HG03521 (cell line): ENCODE results near the gene TCAP.
A peak's percentile ranks its signal among the peaks of the same experiment; 100 is the strongest.

Experiments used
- ATAC-seq: cut with Tn5 transposase; IDR thresholded peaks from one replicate; pipeline ENCODE4 v1.9.1; 2021; ENCODE audit warnings: mild to moderate bottlenecking, moderate library complexity; ENCODE audit not compliant: unreplicated experiment

The TCAP gene

DNA sequence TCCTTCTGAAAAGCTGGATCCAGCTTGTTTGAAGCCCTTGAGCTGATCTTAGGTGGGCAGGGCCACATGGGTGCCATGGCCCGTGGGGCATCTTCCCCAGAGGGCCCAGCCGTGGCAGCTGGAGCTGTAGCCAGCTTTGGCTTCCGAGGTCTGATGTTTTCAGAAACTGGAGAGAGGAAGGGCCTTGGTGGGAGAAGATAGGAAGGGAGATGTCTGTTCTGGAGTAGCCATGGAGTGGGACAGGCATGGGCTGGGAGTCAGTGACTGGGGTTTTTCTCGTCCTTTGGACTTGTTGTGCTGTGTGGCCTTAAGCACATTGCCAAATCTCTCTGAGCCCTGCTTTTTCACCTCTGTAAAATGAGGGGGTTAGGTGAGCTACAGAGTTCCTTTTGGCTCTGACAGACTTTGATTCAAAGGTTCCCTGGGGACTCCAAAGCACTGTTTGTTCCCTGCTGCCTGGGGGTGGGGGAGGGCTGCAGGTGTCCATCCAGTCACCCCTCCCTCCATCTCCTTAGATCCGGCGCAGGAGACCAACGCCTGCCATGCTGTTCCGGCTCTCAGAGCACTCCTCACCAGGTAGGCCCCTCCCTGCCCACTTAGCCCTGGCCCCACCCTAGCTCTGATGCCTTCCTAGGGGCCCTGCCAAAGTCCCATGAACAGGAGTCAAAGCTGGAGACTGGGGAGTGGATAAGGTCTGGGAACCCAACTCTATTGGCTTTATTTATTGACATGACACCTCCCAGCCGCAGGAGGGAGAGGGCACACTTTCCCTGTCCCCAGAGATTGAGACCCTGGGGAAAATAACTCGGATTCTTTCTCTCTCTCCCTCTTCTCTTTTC is 36.3 kb upstream of the TCAP start:
- ATAC-seq = no peak

DNA sequence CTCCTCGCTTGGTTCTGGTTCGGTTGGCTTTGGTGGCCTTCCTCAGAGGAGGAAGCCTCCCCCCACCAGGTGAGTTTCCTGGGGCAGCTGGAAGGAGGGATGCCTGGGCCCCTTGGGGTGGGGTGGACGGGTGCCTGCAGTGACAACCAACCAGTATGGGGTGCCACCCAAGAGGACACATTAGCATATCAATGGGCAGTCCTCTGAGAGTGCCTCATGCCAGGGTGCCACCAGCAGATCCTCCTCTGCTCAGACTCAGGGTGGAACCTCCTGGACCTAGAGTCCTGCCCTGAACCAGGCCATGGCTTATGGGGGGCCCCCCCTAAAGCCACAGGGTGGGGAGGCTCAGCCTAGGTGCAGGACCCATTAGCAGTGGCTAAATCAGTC is 35.7 kb upstream of the TCAP start:
- no peak for ATAC-seq

DNA sequence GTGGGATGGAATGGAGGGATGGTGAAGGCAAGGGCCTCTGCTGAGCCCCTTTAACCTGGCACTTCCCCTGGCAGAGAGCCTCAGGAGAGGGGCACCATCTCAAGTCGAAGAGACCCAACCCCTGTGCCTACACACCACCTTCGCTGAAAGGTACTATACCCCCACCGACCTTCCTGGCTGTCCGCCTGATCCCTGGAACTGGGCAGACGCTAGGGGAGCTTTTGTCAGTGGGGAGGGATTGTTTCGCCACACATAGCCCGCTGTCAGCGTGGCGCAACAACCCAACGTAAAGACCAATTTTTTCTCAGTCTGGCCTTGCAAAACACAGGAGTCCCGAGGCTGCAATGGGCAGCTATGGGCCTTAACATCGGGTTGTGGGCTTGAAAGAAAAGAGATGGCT is 35.3 kb upstream of the TCAP start:
- no peak for ATAC-seq

DNA sequence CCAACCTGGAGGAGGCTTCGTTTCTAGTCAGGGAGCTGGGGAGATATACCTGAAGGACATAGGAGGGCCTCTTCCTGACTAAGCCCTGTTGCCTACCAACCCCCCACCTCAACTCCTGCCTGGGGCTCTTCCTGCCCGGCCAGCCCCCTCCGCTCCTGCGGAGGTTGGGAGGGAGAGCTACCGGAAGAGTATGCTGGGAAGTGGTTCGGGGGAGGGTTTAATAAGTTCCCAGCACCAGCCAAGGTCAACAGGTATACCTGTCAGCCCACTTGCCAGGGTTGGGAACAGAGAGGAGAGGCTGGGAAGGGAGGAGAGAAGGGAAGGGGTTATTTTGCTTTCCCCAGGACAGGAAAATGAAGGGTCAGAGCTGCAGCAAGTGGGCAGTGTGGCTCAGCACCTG is 33.7 kb upstream of the TCAP start:
- ATAC-seq = no peak

DNA sequence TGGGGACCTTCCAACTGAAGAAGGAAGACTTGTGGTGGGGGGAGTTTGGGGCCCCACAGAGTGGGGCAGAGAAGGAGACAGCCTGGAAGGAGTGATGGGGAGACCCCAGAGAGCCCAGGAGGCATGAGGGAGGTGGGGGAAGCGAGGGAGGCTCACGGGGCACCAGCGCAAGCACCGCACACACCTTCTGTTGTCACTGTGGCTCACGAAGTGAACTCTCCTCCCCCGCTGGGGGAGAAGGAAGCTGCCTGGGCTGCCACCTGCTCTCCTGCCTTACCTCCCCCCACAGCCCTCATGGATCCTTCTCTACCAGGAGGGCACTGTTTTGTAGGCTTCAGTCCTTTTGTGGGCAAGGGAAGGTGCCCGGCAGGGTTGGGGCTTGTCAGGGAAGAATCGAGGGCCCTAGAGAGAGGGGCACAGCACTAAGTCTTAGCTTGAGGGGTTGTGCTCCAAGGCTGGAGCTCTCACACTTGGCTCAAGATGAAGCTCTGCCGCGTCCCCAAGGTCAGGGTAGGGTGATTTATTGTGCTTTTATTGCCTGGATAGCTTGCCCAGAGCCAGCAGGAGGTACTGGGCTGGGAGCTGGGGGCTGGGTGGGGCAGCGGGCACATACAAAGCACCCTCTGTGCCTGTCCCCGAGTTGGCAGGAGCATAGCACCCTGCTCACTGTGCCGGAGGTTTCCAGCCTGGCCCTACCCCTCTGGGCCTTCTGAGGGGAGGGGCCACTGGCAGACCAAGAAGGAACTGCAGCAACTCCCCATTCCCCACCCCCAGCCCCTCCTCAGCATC is 32.8 kb upstream of the TCAP start:
- no peak for ATAC-seq

DNA sequence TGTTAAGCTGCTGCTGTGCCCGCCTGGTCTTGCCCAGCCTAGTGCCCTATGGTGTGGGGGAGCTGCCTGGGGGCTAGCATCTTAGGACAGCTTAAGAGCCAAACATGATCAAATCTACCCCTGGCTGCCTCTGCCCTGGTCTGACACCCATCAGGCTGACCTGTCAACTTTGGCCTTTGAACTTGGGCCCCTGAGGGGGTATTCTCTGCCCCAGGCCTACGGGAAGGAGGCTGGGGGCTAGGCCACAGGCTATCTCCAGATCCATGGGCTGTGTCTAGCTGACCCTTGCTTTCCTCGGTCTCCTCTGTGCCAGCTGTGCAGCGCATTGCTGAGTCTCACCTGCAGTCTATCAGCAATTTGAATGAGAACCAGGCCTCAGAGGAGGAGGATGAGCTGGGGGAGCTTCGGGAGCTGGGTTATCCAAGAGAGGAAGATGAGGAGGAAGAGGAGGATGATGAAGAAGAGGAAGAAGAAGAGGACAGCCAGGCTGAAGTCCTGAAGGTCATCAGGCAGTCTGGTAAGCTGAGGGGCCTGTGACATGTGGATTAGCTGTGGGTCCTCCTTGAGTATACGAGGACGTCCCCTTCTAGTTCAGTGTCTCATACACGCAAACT is 31.5 kb upstream of the TCAP start:
- no peak for ATAC-seq

DNA sequence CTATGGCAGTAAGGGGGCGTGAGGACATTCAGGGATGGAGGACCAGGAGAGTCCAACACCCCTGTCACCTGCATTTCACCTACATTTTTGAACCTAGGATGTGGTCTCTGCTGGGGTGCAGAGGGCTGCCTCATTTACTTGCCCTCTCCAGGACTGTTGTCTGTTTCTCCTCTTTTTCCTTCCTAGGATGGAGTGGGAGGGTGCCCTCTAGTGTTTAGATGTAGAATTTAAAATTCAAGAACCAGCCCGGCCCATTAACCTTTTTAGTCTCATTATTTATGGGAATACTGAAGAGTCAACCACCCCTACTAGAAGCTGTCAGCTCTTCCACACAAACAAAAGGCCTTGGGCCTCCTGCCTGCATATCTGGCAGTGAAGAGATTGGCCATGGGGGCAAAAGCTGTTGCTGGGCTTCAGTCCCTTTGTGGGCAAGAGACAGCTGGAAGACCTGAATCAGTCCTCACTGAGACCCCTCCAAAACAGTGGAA is 30.7 kb upstream of the TCAP start:
- no peak for ATAC-seq

DNA sequence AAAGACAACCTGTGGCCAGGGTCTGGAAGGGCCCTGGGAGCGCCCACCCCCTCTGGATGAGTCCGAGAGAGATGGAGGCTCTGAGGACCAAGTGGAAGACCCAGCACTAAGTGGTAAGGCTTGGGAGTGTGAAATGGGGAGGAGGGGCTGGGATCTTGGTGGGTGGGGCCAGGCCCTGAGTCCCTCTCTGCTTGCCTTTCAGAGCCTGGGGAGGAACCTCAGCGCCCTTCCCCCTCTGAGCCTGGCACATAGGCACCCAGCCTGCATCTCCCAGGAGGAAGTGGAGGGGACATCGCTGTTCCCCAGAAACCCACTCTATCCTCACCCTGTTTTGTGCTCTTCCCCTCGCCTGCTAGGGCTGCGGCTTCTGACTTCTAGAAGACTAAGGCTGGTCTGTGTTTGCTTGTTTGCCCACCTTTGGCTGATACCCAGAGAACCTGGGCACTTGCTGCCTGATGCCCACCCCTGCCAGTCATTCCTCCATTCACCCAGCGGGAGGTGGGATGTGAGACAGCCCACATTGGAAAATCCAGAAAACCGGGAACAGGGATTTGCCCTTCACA is 29.5 kb upstream of the TCAP start:
- no peak for ATAC-seq

DNA sequence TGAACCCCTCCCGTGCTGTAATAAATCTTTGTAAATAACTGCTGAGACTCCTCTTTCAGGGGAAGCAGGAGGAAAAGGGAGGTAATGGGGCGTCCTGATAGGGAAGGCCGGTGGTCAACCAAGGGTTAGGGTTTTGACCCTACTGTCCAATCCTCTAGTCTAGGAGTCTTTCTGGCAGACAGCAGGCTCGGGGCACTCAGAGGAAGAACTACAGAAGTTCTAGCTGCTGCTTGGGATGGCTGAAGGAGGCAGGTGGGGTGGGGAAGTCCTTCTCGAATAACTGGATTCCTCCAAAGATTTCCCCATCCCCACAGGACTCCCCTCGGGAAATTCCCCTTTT is 28.6 kb upstream of the TCAP start:
- ATAC-seq = no peak

DNA sequence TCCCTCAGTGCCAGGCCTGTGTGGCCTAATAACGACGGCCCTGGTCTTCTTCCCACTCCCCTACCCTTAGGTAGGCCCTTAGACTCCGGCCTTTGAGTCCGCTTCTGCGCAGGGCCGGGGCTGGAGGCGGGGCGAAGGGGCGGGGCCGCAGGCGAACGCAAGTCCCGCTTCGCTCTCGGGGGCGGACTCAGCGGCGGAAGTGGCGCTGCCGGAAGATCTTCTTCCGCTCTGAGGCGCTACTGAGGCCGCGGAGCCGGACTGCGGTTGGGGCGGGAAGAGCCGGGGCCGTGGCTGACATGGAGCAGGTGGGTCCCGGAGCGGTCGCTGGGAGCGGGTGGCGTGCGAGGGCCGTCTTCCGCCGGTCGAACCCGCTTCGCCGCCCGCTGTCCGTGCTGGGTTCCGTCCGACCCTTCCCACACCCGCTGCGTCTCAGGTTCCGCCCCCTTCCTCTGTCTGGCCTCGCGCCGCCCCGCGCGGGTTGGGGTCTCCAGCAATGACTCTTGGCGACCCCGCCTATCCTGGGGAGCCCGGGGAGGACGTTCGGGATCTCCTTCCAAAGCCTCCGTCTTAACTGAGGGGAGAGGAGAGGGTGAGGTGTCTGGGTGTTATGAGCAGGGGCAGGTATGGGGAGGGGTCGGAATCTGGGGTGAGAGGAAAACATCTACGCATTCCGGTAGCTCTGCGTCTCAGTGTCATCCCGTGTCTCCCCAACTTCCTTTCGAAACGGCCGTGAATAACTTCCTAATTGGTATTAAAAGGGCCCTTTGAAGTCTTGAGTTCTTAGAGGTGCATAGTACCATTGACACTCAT is 28.0 kb upstream of the TCAP start, which contains the start of gene STARD3:
TSS of gene STARD3 (plus strand) at position 218 of the 810 bp plus-strand sequence. CDS start 16,388 bp downstream, outside the sequence.
- peak; percentile 77 for ATAC-seq

DNA sequence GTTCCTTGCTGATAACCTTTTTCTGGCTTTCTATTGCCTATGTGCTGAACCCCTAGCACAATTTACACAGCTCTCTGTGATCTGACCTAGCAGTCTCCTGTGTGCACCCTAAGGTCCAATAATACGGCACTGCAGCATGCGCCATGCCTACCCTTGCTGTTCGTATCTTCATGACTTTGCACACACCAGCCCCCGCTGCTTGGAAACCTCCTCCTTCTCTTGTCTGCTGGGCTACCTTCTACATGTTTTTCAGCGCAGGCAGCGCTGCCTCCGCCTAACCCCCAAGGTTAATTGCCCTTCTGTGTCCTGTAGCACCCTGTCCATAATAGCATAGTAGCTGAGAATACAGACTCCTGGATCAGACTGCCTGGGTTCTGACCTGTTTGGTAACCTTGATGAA is 26.8 kb upstream of the TCAP start:
- ATAC-seq = no peak

DNA sequence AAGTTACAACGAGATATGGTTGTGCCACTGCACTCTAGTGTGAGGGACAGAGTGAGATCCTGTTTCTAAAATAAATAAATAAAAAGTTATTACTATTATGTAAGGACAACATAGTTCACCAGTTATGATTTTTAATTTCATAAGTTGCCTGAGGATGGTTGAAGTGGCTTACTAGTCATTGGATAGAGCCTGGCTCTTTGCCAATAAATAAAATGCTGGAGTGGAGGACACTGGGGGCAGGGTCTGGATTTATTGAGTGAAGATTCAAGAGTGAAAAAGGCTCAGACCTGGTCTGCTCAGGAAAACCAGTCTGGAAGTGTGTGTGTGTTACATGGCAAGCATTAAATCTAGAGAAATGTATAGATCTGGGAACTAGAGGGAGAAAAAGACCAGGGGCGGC is 26.1 kb upstream of the TCAP start:
- ATAC-seq = no peak

DNA sequence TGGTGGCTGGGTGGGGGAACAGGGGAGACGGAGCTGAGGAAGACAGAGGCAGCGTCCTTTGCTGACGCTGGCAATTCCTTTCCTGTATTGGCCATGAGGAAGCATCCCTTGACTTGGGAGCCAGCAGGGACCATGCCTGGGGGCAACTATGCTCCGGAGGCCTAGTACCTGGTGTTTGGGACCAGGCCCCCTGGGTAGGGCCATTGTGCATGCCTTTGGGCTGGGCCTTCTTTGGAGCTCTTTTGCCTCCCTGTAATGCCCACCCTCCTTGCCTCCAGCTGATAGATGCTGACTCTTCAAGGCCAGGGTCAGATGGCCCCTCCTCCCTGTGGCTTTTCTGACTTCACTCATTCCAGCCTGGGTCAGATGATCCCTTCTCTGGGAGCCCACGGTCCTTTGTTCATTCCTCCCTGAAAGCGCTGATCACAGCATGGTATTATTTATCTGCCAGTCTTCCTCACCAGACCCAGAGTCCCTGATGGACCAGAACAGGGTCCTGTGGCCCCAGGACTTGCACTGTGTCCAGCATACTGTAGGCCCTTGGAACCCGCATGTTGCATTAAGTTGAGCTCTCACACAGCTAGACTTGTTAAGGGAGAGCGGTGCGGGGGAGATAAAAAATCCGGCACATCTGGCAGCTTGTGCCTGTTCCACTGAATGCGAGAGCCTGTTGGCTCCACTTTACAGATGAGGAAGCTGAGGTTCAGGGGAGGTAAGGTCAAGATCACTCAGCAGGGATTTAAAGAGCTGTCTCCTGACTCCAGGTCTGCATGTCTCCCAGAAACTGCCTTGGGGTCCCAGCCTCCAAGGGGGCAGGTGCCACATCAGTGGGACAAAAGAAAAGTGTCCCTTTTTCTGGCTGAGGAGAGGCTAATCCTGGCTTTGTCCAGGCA is 25.3 kb upstream of the TCAP start:
- ATAC-seq = no peak

DNA sequence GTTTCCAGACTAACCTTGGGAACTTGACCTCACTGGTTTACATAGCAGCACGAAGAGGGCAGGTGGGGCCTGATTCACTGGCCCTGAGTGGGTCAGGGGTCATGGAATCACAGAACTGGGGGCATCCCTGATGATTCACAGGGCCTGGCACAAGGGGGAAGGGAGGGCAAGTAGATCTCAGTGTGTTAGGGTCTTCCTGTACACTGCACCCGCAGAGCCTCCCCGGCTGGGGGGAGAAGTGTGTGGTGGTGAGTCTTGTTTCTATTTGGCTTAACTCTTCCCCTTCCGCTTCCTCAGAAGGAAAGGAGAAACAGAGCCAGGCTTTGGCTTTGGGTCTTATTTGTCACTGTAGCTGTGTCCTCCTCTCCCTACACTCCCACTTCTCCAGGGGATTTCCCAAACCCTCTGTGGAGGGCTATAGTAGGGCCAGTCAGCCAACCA is 24.5 kb upstream of the TCAP start:
- ATAC-seq = no peak

DNA sequence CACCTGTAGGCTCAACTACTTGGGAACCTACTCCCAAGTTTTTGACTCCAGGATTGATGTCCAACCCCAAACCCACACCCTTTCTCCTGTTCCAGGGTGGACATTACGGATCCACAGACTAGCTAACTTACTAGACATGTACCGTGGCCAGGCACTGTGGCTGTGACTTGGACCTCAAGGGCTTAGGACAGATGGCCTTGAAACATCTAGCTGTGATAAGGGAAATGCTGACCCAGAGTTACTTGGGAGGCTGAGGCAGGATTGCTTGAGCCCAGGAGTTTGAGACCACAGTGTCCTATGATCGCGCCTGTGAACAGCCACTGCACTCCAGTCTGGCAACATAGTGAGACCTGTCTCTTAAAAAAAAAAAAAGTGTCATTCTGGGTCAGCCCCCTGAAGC is 24.1 kb upstream of the TCAP start:
- no peak for ATAC-seq

DNA sequence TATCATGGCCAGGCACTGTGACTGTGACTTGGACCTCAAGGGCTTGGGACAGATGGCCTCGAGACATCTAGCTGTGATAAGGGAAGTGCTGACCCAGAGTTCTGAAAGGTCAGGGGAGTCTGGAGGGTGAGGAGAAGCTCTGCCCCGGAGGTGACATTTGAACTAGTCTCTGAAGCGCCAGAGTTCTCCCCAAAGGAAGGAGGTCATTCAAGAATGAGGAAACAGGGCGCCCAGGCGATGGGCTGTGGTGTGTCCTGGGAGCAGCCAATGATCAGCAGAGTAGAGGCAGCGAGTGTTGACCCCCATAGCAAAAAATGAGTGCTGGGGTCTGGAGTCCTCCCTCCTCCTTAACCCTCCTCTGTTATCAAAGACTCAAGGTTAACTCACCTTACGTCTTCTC is 23.3 kb upstream of the TCAP start:
- ATAC-seq = no peak

DNA sequence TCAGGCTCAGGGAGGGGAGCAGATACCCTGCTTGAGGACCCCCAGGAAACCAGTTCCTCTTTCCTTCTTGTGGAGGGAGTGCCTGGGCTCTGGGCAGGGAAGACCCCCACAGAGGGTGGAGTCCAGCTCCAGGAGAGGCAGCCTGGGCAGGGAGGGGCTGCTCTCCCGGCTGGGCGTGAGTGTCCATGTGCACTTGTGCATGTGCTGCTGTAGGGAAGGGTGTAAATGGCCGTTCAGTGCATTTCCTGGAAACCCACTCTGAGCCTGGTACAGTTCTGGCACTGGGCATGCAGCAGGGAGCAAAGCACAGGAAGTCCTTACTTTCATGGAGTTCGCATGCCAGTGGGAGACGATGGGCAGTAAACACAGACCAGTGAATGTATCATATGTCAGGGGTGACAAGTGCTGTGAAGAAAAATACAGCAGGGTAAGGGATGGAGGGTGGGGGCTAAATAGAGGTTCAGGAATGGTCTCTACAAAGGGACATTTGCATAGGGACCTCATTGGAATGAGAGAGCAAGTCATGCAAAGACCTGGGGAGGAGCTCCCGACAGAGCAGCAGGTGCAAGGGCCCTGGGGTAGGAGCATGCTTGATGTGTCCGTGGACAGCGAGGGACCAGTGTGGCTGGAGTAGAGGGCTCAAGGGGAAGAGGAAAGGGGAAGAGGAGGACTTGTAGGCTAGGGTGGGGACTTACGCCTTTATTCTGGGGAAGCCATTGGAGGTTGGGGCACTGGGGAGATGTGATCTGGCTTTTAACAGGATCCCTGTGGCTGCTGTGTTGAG is 22.7 kb upstream of the TCAP start:
- no peak for ATAC-seq

DNA sequence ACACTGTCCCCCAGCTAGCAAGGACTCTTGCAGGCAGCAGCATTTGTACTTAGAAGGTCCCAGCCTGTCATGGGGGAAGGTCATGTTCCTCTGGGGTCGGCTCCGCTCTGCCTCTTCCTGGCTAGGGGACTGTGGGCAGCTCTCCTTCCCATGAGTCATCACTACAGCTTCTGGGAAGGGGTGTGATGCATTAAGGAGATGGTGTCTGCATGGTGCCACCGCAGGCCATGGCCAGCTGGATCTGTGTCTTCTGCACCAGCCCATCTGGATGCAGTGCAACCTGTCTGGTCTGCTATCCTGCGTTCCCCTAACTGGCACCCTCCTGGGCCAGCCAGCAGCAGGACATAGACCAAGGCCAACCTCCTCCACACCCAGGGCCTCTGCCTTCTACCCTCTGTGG is 21.9 kb upstream of the TCAP start:
- ATAC-seq = no peak

DNA sequence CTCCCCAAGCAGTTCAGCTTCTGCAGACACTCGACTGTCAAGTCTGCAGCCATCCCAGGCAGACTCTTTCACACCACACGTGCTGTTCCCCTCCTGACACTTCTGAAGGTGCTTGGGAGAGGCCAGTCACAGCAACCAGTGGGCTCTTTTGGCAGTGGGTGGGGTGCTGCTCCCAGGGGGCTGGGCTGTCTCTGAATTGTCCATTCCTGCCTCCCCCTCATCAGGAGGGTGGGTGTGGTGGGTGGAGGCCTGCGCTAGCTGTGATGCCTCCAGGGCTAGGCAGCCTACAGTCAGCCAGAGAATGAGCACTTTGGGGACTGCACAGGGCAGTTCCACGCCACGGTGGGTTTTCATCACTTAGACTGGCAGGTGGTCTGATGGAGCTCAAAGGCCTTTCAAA is 17.9 kb upstream of the TCAP start:
- ATAC-seq = no peak
